Measurements from ENCODE around the gene TTC22. TPM values are rescaled to one million over a fixed set of nuclear protein-coding genes. Genes with fewer than 3 reads are reported as not detected.

The TTC22 gene
- total and polyA plus RNA-seq, 5 donors from 2014 or later = 3.8 to 15.8 (median 4.9) TPM

DNA sequence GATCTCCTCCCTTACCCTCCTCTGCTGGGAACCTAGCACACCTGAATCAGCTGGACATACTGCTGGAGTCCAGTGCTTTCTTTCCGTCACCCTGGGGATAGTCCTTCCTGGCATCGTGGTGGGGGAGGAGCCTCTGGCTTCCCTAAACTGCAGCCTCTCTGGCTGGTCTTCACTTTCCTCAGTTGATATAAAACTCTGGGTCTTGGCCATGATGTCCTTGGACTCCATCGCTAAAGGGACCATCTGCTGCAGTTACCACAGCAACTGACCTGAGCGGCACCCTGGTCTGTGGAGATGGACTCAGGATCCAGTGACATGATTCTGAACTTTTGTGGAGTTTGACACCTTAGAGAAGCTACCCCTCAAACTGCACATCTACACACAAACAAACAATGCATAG is 59.6 kb downstream of the TTC22 start:
- no peaks in the 10 kb centered on the region for H3K27me3 Mint-ChIP-seq
- no peak overlapping the region for H3K27ac Mint-ChIP-seq

DNA sequence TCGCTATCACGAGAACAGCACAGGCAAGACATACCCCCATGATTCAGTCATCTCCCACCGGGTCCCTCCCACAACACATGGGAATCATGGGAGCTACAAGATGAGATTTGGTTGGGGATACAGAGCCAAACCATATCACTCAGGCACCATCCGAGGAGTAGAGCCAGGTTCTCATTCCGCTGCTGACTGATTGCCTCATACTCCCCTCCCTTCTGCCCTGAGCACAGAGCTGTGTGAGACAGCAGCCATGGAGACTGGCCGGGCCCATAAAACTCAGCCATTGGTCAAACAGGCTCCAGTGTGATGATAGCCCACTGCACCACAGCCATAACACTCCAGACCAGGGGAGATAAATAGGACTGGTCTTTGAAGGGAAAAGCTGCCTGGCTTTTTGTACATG is 62.9 kb downstream of the TTC22 start:
- Mint-ChIP-seq H3K4me1 (peaks cover 0 to 12% (median 5%) of the 10 kb centered on the region in 4 donors), H3K27ac (no peak overlapping the region), H3K36me3 (peaks cover 59% of the 10 kb centered on the region), H3K9me3 (no peaks in the 10 kb centered on the region), H3K27me3 (no peaks in the 10 kb centered on the region), H3K4me3 (no peak overlapping the region)
- ATAC-seq (ENCODE audit: low read depth in 2 of 2) (no peak), DNase-seq (no peak)
- Histone ChIP-seq H3K27me3 (ENCODE audit: control insufficient read depth, insufficient read depth, low read length) (no peaks in the 10 kb centered on the region), H3K4me3 (ENCODE audit: low read depth, low read length) (no peak overlapping the region), H3K27ac (ENCODE audit: insufficient read depth, low read length, poor library complexity, severe bottlenecking) (no peak overlapping the region), H3K9me3 (ENCODE audit: control insufficient read depth in 2 of 2, low read length in 2 of 2) (no peaks in the 10 kb centered on the region), H3K36me3 (ENCODE audit: control insufficient read depth, insufficient read depth, low read length) (peaks cover 75% of the 10 kb centered on the region), H3K4me1 (ENCODE audit: control insufficient read depth, insufficient read depth, low read length, poor library complexity, severe bottlenecking) (no peaks in the 10 kb centered on the region)

More for the DNA sequence above, 59.6 kb downstream of the TTC22 start:
- no peak overlapping the region for H3K4me3 Mint-ChIP-seq
- peaks cover 0 to 7% (median 3%) of the 10 kb centered on the region in 4 donors for H3K4me1 Mint-ChIP-seq
- Histone ChIP-seq H3K4me1 (ENCODE audit: control insufficient read depth, insufficient read depth, low read length, poor library complexity, severe bottlenecking) (no peaks in the 10 kb centered on the region), H3K9me3 (ENCODE audit: control insufficient read depth in 2 of 2, low read length in 2 of 2) (no peaks in the 10 kb centered on the region), H3K27ac (ENCODE audit: insufficient read depth, low read length, poor library complexity, severe bottlenecking) (no peak overlapping the region), H3K36me3 (ENCODE audit: control insufficient read depth, insufficient read depth, low read length) (peaks cover 70% of the 10 kb centered on the region), H3K4me3 (ENCODE audit: low read depth, low read length) (no peak overlapping the region), H3K27me3 (ENCODE audit: control insufficient read depth, insufficient read depth, low read length) (no peaks in the 10 kb centered on the region)
- peaks cover 46% of the 10 kb centered on the region for H3K36me3 Mint-ChIP-seq
- no peak for DNase-seq
- no peak for ATAC-seq (ENCODE audit: low read depth in 2 of 2)
- H3K9me3 Mint-ChIP-seq = no peaks in the 10 kb centered on the region

DNA sequence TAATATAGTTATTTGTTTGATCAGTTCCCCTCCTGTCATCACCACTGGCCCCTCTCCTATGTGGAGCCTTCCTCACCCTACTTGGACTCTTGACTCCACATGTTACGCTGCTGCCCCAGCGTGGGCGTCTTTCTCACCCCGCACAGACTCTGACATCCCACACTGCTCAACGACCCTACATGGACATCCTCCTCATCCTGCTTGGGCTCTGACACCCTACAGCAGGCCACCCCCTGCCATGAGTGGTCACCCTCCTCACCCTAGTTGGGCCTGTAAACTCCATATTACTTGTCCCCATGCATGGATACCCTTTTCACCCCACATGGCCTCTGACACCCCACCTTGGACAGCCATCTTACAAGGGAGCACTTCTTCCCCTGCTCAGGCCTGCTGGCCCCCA is 64.4 kb downstream of the TTC22 start:
- no peaks in the 10 kb centered on the region for H3K27me3 Mint-ChIP-seq

More for the DNA sequence above, 64.4 kb downstream of the TTC22 start:
- DNase-seq (no peak), ATAC-seq (ENCODE audit: low read depth in 2 of 2) (no peak)
- H3K4me3 ChIP-seq (ENCODE audit: low read depth, low read length) = no peak overlapping the region
- H3K27me3 ChIP-seq (ENCODE audit: control insufficient read depth, insufficient read depth, low read length) = no peaks in the 10 kb centered on the region
- Mint-ChIP-seq H3K36me3 (peaks cover 54% of the 10 kb centered on the region), H3K27ac (peak overlapping the region in 1 of 3 donors; percentile 33), H3K4me3 (no peak overlapping the region), H3K9me3 (no peaks in the 10 kb centered on the region), H3K4me1 (peaks cover 0 to 12% (median 5%) of the 10 kb centered on the region in 4 donors)
- H3K9me3 ChIP-seq (ENCODE audit: control insufficient read depth in 2 of 2, low read length in 2 of 2) = no peaks in the 10 kb centered on the region
- peaks cover 71% of the 10 kb centered on the region for H3K36me3 ChIP-seq (ENCODE audit: control insufficient read depth, insufficient read depth, low read length)
- H3K4me1 ChIP-seq (ENCODE audit: control insufficient read depth, insufficient read depth, low read length, poor library complexity, severe bottlenecking) = no peaks in the 10 kb centered on the region
- no peak overlapping the region for H3K27ac ChIP-seq (ENCODE audit: insufficient read depth, low read length, poor library complexity, severe bottlenecking)

Other genes starting within 250 kb of the TTC22 start
- gene FAM151A, start 177.8 kb downstream of the TTC22 start, total RNA-seq = not detected
- not detected for gene FAM151A, start 177.8 kb downstream of the TTC22 start, polyA plus RNA-seq
- gene MROH7, start 159.5 kb downstream of the TTC22 start, total RNA-seq = not detected
- not detected for gene MROH7, start 159.5 kb downstream of the TTC22 start, polyA plus RNA-seq
- gene TTC4, start 85.5 kb downstream of the TTC22 start, total RNA-seq = 7.7 TPM
- gene TTC4, start 85.5 kb downstream of the TTC22 start, polyA plus RNA-seq = 10 to 100 TPM; 17.4 to 27.1 (median 22.5) TPM
- 0.49 TPM for gene PARS2, start 36.8 kb downstream of the TTC22 start, total RNA-seq
- 1 to 10 TPM; 2.9 to 5.6 (median 3.6) TPM for gene PARS2, start 36.8 kb downstream of the TTC22 start, polyA plus RNA-seq
- 2.0 TPM for gene DHCR24, start 85.9 kb upstream of the TTC22 start, total RNA-seq
- 1 to 10 TPM in 3 of 4 donors, under 1 TPM in 1; 0.85 to 3.2 (median 2.5) TPM for gene DHCR24, start 85.9 kb upstream of the TTC22 start, polyA plus RNA-seq
- not detected for gene TMEM61, start 179.3 kb upstream of the TTC22 start, total RNA-seq
- not detected for gene TMEM61, start 179.3 kb upstream of the TTC22 start, polyA plus RNA-seq
- gene BSND, start 197.6 kb upstream of the TTC22 start, total RNA-seq = not detected
- not detected for gene BSND, start 197.6 kb upstream of the TTC22 start, polyA plus RNA-seq
- not detected for gene PCSK9, start 238.2 kb upstream of the TTC22 start, total RNA-seq
- not detected for gene PCSK9, start 238.2 kb upstream of the TTC22 start, polyA plus RNA-seq

Measured in CD4-positive, CD25-positive, alpha-beta regulatory T cell (primary cell).